Ramos (cell line): Measurements from ENCODE around the gene ABCG1.

Source experiments
- in situ Hi-C: fragments of 300-500 bp; cut with MboI; formaldehyde crosslinking; loops from one replicate; pipeline ENCODE4 v1.14.3; 2022; ENCODE audit warnings: low sequenced_read_pairs; ENCODE audit not compliant: unreplicated experiment

ABCG1 gene

GRCh38 chr21:42248783-42249597 is 30.1 kb downstream of the ABCG1 start:
- in situ Hi-C loops = no loop called here

GRCh38 chr21:42250422-42251403 is 31.8 kb downstream of the ABCG1 start:
- in situ Hi-C loops = loop anchor here (5.0 kb wide), 1 partner anchor 78 kb away; no protein-coding TSS in a partner anchor

GRCh38 chr21:42251654-42252324 is 32.8 kb downstream of the ABCG1 start:
- in situ Hi-C loops = loop anchor here (5.0 kb wide), 1 partner anchor 79 kb away; no protein-coding TSS in a partner anchor

GRCh38 chr21:42252325-42252654 is 33.4 kb downstream of the ABCG1 start:
- in situ Hi-C loops = loop anchor here (5.0 kb wide), 1 partner anchor 80 kb away; no protein-coding TSS in a partner anchor

- in situ Hi-C loops = loop anchor here (5.0 kb wide), 1 partner anchor 81 kb away; no protein-coding TSS in a partner anchor
Measured at GRCh38 chr21:42252778-42253340, 33.9 kb downstream of the ABCG1 start.

GRCh38 chr21:42253466-42253865 is 34.5 kb downstream of the ABCG1 start:
- in situ Hi-C loops = loop anchor here (5.0 kb wide), 1 partner anchor 81 kb away; no protein-coding TSS in a partner anchor

GRCh38 chr21:42254083-42254482 is 35.1 kb downstream of the ABCG1 start:
- in situ Hi-C loops = loop anchor here (5.0 kb wide), 1 partner anchor 82 kb away; no protein-coding TSS in a partner anchor

- in situ Hi-C loops = loop anchor here (5.0 kb wide), 1 partner anchor 83 kb away; no protein-coding TSS in a partner anchor
Measured at GRCh38 chr21:42254651-42255601, 36.0 kb downstream of the ABCG1 start.

GRCh38 chr21:42255825-42256224 is 36.9 kb downstream of the ABCG1 start:
- in situ Hi-C loops = no loop called here

- in situ Hi-C loops = no loop called here
Measured at GRCh38 chr21:42256316-42256715, 37.4 kb downstream of the ABCG1 start.

- in situ Hi-C loops = no loop called here
Measured at GRCh38 chr21:42257091-42257765, 38.3 kb downstream of the ABCG1 start.

GRCh38 chr21:42258150-42258884 is 39.4 kb downstream of the ABCG1 start:
- in situ Hi-C loops = no loop called here

GRCh38 chr21:42258885-42259407 is 40.0 kb downstream of the ABCG1 start:
- in situ Hi-C loops = no loop called here

GRCh38 chr21:42260121-42260520 is 41.2 kb downstream of the ABCG1 start:
- in situ Hi-C loops = loop anchor here (10.0 kb wide), 1 partner anchor 105 kb away; no protein-coding TSS in a partner anchor

- in situ Hi-C loops = loop anchor here (10.0 kb wide), 1 partner anchor 107 kb away; no protein-coding TSS in a partner anchor
Measured at GRCh38 chr21:42261829-42262200, 42.9 kb downstream of the ABCG1 start.

GRCh38 chr21:42262831-42263231 is 43.9 kb downstream of the ABCG1 start:
- in situ Hi-C loops = loop anchor here (10.0 kb wide), 1 partner anchor 108 kb away; no protein-coding TSS in a partner anchor

- in situ Hi-C loops = loop anchor here (10.0 kb wide), 1 partner anchor 109 kb away; no protein-coding TSS in a partner anchor
Measured at GRCh38 chr21:42263591-42264131, 44.7 kb downstream of the ABCG1 start.
